Activated T-helper 2 cell treated with anti-CD3 and anti-CD28 coated beads, Interferon-gamma antibody, Interleukin-2, Interleukin-4, amounts not matched to agents 10 μg/mL and 5 μg/mL and 100 μg/mL, durations not matched to agents 14 hours and 24 hours and 36 hours (primary cell): Measurements from ENCODE around the gene KCNJ12. TPM values are rescaled to one million over a fixed set of nuclear protein-coding genes. Genes with fewer than 3 reads are reported as not detected.

Experiments
- DNase-seq: peaks from one replicate; pipeline ENCODE4 v3.0.0; 2021; ENCODE audit warnings: low spot score
- H3K27ac Mint-ChIP-seq: one replicate; pipeline ENCODE4 v1.8.0; 2021; ENCODE audit warnings: mixed read lengths
- H3K27me3 Mint-ChIP-seq: one replicate; pipeline ENCODE4 v1.8.0; 2021; ENCODE audit warnings: low read depth, mixed read lengths
- H3K36me3 Mint-ChIP-seq: one replicate; pipeline ENCODE4 v1.8.0; 2021; ENCODE audit warnings: low read depth, mixed read lengths
- H3K4me1 Mint-ChIP-seq: one replicate; pipeline ENCODE4 v1.8.0; 2021; ENCODE audit warnings: low read depth, mixed read lengths
- H3K4me3 Mint-ChIP-seq: one replicate; pipeline ENCODE4 v1.8.0; 2021; ENCODE audit warnings: low read depth, mild to moderate bottlenecking, moderate library complexity, mixed read lengths
- H3K9me3 Mint-ChIP-seq: one replicate; pipeline ENCODE4 v1.8.0; 2021; ENCODE audit warnings: mixed read lengths
- intact Hi-C: fragments of 100-400 bp; cut with micrococcal nuclease; formaldehyde crosslinking; loops from one replicate; pipeline ENCODE4 v1.15.1; 2023
- total RNA-seq: library from RNA; stranded (reverse); gene quantifications from 2 replicates; pipeline ENCODE4 v1.2.3, GENCODE V29; 2022

The KCNJ12 gene
- total RNA-seq, 1 donor from 2014 or later, result not detected

- DNase-seq, result no peak
- Mint-ChIP-seq H3K4me1 (peaks cover 5% of the 10 kb centered on the region), H3K9me3 (no peaks in the 10 kb centered on the region), H3K4me3 (no peak overlapping the region), H3K27ac (no peak overlapping the region), H3K36me3 (no peaks in the 10 kb centered on the region), H3K27me3 (peaks cover 20% of the 10 kb centered on the region)
- intact Hi-C loops, result no loop called here
These were observed 91.0 kb downstream of the KCNJ12 start for GRCh38 chr17:21467196-21467595.

DNA sequence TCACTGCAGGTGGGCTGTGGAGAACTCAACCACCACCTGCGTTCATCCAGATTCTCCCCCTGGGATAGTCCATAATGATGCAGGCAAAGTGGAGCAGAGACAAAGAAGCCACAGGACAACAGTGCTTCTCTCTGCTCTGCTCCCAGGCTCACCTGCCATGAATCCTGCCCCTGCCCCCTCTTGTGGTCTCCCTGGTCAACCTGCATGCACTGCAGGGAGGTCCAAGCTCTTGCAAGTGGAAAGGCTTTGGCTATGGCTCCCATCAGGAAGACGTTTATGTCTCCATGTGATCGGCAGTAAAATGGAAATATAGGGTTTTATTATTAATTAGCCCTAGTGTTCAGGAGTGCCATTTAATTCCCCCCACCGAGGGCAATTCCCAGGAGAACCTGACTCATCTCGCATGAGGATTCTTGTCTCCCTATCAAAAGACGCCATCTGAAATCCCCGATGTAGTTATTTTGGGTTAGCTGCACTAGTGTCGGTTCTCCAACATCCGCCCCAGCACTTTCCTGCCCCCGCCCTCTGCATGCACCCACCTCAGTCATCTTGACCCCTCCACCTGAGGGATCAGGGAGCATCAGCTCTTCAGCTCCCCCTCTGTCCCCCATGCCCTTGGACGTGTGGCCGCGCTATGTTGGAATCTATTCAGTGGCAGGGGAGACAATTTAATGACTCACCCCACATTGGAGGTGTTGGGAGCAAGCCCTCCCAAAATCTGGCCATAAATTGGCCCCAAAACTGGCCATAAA, 91.8 kb downstream of the KCNJ12 start:
- intact Hi-C loops, result no loop called here
- DNase-seq, result no peak
- no peaks in the 10 kb centered on the region for H3K9me3 Mint-ChIP-seq
- H3K4me3 Mint-ChIP-seq, result no peak overlapping the region
- H3K36me3 Mint-ChIP-seq, result no peaks in the 10 kb centered on the region
- peaks cover 20% of the 10 kb centered on the region for H3K27me3 Mint-ChIP-seq
- H3K27ac Mint-ChIP-seq, result no peak overlapping the region
- H3K4me1 Mint-ChIP-seq, result peaks cover 4% of the 10 kb centered on the region

Other genes starting within 250 kb of the KCNJ12 start
- 17.7 and 19.4 TPM in 2 replicates for gene DHRS7B, start 249.4 kb upstream of the KCNJ12 start, total RNA-seq
- 27.1 and 30.5 TPM in 2 replicates for gene TMEM11, start 162.2 kb upstream of the KCNJ12 start, total RNA-seq
- gene NATD1, start 122.9 kb upstream of the KCNJ12 start, total RNA-seq, result 1.4 and 1.6 TPM in 2 replicates
- gene MAP2K3, start 91.6 kb upstream of the KCNJ12 start, total RNA-seq, result 149 and 157 TPM in 2 replicates